Measurements from ENCODE around the gene LRRC47. TPM values are rescaled to one million over a fixed set of nuclear protein-coding genes. Genes with fewer than 3 reads are reported as not detected.

The LRRC47 gene
- total RNA-seq, 1 experiment from 2014 or later = 65.1 TPM

GRCh38 chr1:3740752-3741151 is 55.5 kb downstream of the LRRC47 start:
- H4K20me1 ChIP-seq (ENCODE audit: control insufficient read depth, insufficient read depth, insufficient read length) = peaks cover 5% of the 10 kb centered on the region
- no peaks in the 10 kb centered on the region for H3K9me3 ChIP-seq (ENCODE audit: control insufficient read depth, low read depth, low read length)
- Mint-ChIP-seq H3K4me1 (peaks cover 10 to 14% of the 10 kb centered on the region in 2 experiments), H3K36me3 (ENCODE audit: insufficient read depth in 1 of 3, low read depth in 3 of 3) (peaks cover 30 to 48% (median 40%) of the 10 kb centered on the region in 3 experiments; a peak in 6 of 7 replicates), H3K9me3 (no peaks in the 10 kb centered on the region), H3K27ac (no peak overlapping the region), H3K27me3 (ENCODE audit: low read depth) (no peaks in the 10 kb centered on the region; the same call in 1 of the 2 replicates), H3K4me3 (no peak overlapping the region)
- no peak overlapping the region for H2BK15ac ChIP-seq (ENCODE audit: low read depth, low read length)
- no peak overlapping the region for H3K4ac ChIP-seq (ENCODE audit: low read depth, low read length)
- H4K8ac ChIP-seq (replicated peaks; ENCODE audit: insufficient read length, low read depth, low read length) = no peak overlapping the region
- no peak overlapping the region for H4K91ac ChIP-seq (ENCODE audit: insufficient read length, low read depth, low read length)
- H3K9ac ChIP-seq (ENCODE audit: extremely low read depth, insufficient read length, low read length) = no peak overlapping the region
- DNase-seq = no peak
- peaks cover 2% of the 10 kb centered on the region; the same call in 1 of the 2 replicates for H3K79me2 ChIP-seq (ENCODE audit: insufficient read depth, low read length)
- H2BK12ac ChIP-seq (ENCODE audit: insufficient read length, low read depth, low read length) = no peak overlapping the region
- H3K4me2 ChIP-seq (ENCODE audit: insufficient read depth, insufficient read length, low read length) = no peak overlapping the region
- H3K79me1 ChIP-seq (ENCODE audit: insufficient read depth, low read depth, low read length, poor library complexity, severe bottlenecking) = no peaks in the 10 kb centered on the region
- H3K27me3 ChIP-seq (ENCODE audit: insufficient read depth, low read length) = no peaks in the 10 kb centered on the region
- no peak overlapping the region for H2AK5ac ChIP-seq (ENCODE audit: insufficient read length, low read length)
- H3K56ac ChIP-seq (ENCODE audit: insufficient read length, low read depth, low read length) = no peak overlapping the region
- H3T11ph ChIP-seq (ENCODE audit: low read length) = no peak overlapping the region
- H2BK5ac ChIP-seq (ENCODE audit: insufficient read length, low read length) = no peak overlapping the region
- no peak overlapping the region for H3K27ac ChIP-seq (ENCODE audit: insufficient read length, low read depth, low read length)
- no peak overlapping the region for H4K5ac ChIP-seq (ENCODE audit: insufficient read length, low read depth, low read length)
- H3K23me2 ChIP-seq (ENCODE audit: insufficient read length, low read depth, low read length, poor library complexity, severe bottlenecking) = no peaks in the 10 kb centered on the region
- H3K14ac ChIP-seq (ENCODE audit: insufficient read depth, low read length) = no peak overlapping the region
- no peak for TF ChIP-seq CTCF (conservative IDR thresholded peaks at IDR 0.05)
- H2BK120ac ChIP-seq (ENCODE audit: low read depth, low read length, poor library complexity, severe bottlenecking) = no peak overlapping the region
- H3K4me1 ChIP-seq (ENCODE audit: insufficient read depth, low read length) = peaks cover under 1% of the 10 kb centered on the region; the same call in 1 of the 2 replicates
- no peak overlapping the region for H3K18ac ChIP-seq (ENCODE audit: insufficient read length, low read depth, low read length)
- no peak overlapping the region for H2BK20ac ChIP-seq (ENCODE audit: low read depth, low read length, poor library complexity, severe bottlenecking)
- no peak overlapping the region for H2AFZ ChIP-seq (ENCODE audit: low read length)
- no peak overlapping the region for H3K23ac ChIP-seq (ENCODE audit: insufficient read length, low read depth, low read length)
- WGBS (ENCODE audit: extremely low coverage, insufficient read length, low lambda C conversion rate) = no CpG with 5 or more reads among the region's 13 CpGs
